ENCODE results near the gene SMCO3.
"Not testable (repeated sequence)": the region's sequence is repeated elsewhere in the genome, so short reads cannot be mapped to it uniquely, and the experiment has no call there.

The SMCO3 gene

GRCh38 chr12:14773685-14774073 lies 40.3 kb downstream of the SMCO3 start:
- peak; percentile 79 for DNase-seq

DNA sequence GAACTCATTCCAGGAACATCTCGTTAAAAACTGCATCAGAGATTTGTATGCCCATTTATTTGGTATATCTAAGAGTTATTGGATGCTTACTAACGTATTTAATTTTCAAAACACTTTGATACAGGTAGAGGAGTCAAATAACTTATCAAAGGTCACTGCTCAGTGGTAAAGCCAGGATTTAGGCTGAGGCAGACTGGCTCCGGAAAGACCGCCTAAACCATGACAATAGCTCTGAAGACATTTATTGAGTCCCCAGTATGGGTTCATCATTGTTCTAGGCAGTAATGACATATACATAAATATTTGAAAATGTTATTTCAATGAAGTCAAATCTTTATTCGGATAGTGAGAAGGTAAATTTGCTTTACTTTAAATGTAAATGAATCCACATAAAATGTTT lies 41.0 kb downstream of the SMCO3 start:
- no peak for DNase-seq

- DNase-seq, result no peak
These were observed 42.3 kb downstream of the SMCO3 start for GRCh38 chr12:14771651-14772137.

DNA sequence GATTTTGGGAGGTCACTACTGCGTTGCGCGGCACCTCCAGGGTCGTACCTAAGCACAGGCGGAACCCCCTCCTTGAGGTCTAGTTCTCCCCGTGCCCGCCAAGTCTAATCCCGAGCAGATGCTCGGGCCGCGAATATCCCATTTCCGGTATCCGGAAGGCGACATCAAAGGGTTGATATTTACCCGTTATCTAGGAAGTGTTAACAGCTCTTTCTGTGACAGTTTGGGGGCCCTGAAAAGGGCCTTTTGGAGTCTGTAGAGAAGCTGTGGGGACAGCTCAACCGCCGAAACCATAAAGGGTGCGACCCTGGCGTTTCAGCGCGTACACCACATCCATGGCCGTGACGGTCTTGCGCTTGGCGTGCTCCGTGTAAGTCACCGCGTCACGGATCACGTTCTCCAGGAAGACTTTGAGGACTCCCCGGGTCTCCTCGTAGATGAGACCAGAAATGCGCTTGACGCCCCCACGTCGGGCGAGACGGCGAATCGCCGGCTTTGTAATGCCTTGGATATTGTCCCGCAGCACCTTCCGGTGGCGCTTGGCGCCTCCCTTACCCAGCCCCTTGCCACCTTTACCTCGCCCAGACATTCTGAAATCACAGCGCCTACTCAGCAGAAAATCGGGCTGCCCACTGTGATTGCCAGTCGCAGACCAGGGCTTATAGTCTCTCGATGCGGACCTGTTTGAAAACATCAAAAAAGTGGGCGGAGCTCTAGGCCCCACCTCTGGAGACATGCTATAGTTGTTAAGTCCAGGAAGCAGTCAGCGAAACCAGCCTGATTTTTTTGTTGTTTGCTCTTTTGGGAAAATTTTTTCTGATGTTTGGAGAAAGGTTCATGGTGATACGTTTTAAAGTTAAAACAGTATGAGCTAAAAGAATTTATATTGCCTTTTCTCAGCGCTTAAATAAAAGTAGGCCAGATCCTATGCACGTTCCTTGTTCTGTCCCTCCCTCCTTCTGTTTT lies 43.2 kb downstream of the SMCO3 start:
- DNase-seq, result peak; percentile 97

DNA sequence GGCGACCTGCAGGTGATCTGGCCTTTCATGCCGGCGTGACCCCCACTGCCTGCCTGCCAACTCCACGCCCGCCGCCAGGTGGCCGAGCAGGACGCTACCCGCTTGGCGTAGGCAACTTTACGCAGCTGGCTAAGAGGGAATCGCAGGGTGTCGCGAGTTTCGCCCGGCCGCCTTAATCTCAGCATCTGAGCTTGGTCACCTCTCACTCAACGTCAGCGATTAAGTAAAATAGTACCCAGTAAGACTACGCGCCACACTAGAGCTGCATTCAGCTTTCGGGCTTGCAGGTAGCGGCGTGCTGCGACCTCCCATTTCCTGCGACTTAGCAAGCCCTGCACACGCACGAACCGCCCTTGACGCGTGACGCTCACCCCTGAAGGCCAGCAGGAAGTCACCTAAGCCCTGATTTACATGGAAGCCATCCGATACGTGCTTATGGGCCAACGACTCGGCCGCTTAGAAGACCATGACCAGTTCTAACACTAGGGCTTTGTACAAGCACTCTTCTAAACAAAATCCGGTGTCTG lies 44.0 kb downstream of the SMCO3 start:
- peak; percentile 95 for DNase-seq

DNA sequence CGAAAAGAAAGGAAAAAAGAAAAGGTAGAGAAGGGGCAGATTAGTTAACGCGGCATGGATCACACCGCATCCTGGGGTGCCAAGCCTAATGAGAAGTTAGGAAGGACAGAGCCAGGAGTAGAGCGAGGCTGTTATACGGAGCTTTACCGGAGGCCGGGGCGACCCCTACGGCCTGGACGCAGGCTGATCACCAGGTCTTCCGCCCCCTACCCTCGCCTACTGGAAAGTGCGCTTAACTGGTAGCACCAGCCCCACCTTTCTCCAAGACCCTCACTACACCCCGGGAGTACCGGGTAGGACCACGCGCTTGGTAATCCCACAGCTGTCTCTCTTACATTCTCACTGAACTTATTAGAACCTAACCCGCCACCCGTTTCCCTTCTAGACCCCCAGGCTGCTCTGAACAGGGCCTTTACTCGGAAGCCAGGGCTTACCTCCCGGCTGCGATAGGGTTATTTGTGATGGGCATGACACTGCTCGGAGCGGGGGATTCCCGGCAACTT lies 44.5 kb downstream of the SMCO3 start:
- DNase-seq, result no peak

DNA sequence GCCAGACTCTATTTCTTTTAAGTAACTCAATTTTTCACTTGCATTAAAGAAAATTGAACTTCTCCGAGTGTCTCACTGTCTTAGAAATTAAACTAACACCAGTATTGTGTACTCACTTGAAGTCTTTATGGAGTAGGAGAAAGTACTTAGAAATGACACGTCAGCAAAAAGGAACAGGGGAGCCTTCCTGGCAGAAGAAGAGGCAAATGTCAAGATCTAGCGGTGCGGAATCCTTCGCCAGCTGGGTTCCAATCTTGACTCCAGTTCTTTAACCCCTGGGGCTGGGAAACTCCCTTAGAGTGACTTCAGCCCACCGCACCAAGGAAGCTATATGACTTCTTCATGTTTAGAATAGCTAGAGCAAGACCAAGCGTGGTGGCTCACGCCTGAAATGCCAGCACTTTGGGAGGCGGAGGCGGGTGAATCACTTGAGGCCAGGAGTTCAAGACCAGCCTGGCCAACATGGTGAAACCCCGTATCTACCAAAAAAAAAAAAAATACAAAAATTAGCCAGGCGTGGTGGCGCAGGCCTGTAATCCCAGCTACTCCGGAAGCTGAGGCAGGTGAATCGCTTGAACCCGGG lies 45.1 kb downstream of the SMCO3 start:
- peak; percentile 68 for DNase-seq

- no peak for DNase-seq
These were observed 46.4 kb downstream of the SMCO3 start for GRCh38 chr12:14767617-14768016.

GRCh38 chr12:14766649-14767215 lies 47.2 kb downstream of the SMCO3 start:
- DNase-seq, result no peak

- not testable (repeated sequence) for DNase-seq
These were observed 48.0 kb downstream of the SMCO3 start for GRCh38 chr12:14766020-14766419.

DNA sequence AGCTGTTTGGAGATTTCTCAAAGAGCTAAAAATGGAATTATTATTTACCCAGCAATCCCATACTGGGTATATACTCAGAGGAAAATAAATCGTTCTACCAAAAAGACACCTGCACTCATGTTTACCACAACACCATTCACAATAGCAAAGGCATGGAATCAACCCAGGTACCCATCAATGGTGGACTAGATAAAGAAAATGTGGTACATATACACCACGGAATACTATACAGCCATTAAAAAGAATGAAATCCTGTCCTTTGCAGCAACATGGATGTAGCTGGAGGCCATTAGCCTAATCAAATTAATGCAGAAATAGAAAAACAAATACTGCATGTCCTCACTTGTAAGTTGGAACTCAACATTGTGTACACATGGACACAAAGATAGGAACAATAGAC lies 48.6 kb downstream of the SMCO3 start:
- no peak for DNase-seq

GRCh38 chr12:14759711-14760280 lies 54.2 kb downstream of the SMCO3 start:
- not testable (repeated sequence) for DNase-seq

DNA sequence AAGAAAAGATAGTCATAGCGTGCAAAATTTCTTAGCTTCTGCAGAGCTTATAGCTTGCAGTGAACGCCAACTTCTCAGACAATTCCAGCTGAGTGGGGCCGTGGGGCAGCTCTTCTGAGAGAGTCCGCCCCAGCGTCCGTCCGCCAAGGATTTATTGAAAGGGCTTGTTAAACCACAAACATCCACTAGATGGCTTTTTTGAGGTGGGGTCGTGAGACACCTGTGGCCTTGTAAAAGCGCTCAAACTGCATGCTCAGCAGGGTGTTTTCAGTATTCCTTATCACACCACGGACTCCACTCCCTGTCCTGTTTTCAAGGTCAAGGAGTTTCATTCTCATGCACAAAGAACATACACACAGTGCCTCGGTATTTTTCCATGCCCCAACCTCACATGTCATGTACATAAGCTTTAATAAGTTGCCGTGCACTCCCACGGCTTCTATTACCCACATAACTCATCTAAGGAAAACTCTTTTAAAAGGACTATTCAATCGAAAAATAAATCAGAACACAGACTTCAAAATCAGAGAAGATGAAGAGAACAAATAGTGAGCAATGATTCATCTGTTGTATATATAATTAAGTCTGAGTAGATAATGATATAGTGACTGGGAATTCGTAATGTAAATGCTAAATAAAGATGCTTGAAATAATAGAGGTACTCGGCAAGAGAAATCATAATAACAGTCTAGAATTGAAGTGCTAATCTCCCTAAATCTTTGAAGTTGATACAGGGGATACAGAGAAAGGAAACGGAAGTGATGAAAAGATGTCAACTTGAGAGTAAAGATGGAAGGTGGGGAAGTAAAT lies 57.4 kb downstream of the SMCO3 start:
- no peak for DNase-seq

Data from activated CD8-positive, alpha-beta memory T cell treated with anti-CD3 and anti-CD28 coated beads, Interleukin-2, amount 50 U/mL, for 48 hours (primary cell).